Smooth muscle cell (in vitro differentiated cells): ENCODE data around the gene CDKAL1. TPM values are rescaled to one million over a fixed set of nuclear protein-coding genes. Genes with fewer than 3 reads are reported as not detected.

Experiments
- DNase-seq: peaks from one replicate; lab custom pipeline; 2025; ENCODE audit not compliant: unreplicated experiment; lab: John Stamatoyannopoulos, UW
- H2AFZ ChIP-seq: fragments of 200-600 bp; sonication (generic); 2 replicates; pipeline ENCODE4 v1.6.0; 2016; ENCODE audit warnings: antibody characterized with exemption, low read depth, mild to moderate bottlenecking
- H3F3A ChIP-seq: fragments of 200-600 bp; sonication (generic); 2 replicates; pipeline ENCODE4 v1.6.0; 2017; ENCODE audit warnings: antibody characterized with exemption, low read depth
- H3K27ac ChIP-seq: fragments of 200-600 bp; sonication (generic); 2 replicates; pipeline ENCODE4 v1.5.1; 2016; ENCODE audit warnings: low read depth, mild to moderate bottlenecking
- H3K27me3 ChIP-seq: fragments of 200-600 bp; sonication (generic); 2 replicates; pipeline ENCODE4 v1.6.1; 2016; ENCODE audit warnings: low read depth, mild to moderate bottlenecking
- H3K36me3 ChIP-seq: fragments of 200-600 bp; sonication (generic); 2 replicates; pipeline ENCODE4 v1.5.1; 2016; ENCODE audit warnings: low read depth
- H3K4me1 ChIP-seq: fragments of 200-600 bp; sonication (generic); 2 replicates; pipeline ENCODE4 v1.5.1; 2016; ENCODE audit warnings: low read depth
- H3K4me2 ChIP-seq: fragments of 200-600 bp; sonication (generic); 2 replicates; pipeline ENCODE4 v1.6.0; 2016; ENCODE audit warnings: mild to moderate bottlenecking
- H3K4me3 ChIP-seq: fragments of 200-600 bp; sonication (generic); 2 replicates; pipeline ENCODE4 v1.5.1; 2016; ENCODE audit warnings: mild to moderate bottlenecking
- H3K79me2 ChIP-seq: fragments of 200-600 bp; sonication (generic); 2 replicates; pipeline ENCODE4 v1.6.0; 2016; ENCODE audit warnings: low read depth, mild to moderate bottlenecking
- H3K9ac ChIP-seq: fragments of 200-600 bp; sonication (generic); 2 replicates; pipeline ENCODE4 v1.6.0; 2016; ENCODE audit warnings: low read depth
- H3K9me3 ChIP-seq: fragments of 200-600 bp; sonication (generic); replicated peaks from 2 replicates; pipeline ENCODE4 v1.5.1; 2016; ENCODE audit warnings: low read depth
- H4K20me1 ChIP-seq: fragments of 200-600 bp; sonication (generic); 2 replicates; pipeline ENCODE4 v1.6.0; 2016; ENCODE audit warnings: low read depth
- CTCF ChIP-seq: fragments of 200-600 bp; sonication (generic); IDR thresholded peaks from 2 replicates; pipeline ENCODE4 v1.5.1; 2017; ENCODE audit warnings: borderline replicate concordance, mild to moderate bottlenecking, antibody characterized with exemption; ENCODE audit not compliant: insufficient read depth, poor library complexity, severe bottlenecking
- WGBS: methylation state at CpG from one replicate; pipeline ENCODE4 v1.1.7; 2016; ENCODE audit warnings: low lambda C conversion rate; 5-methylcytosine and 5-hydroxymethylcytosine counted together
- polyA plus RNA-seq: library from polyadenylated mRNA; unstranded; fragments of >200 nt; fragmentation: Nextera tagmentation; extraction: Ambion mirVana; gene quantifications from 2 replicates; pipeline ENCODE4 v1.2.1, GENCODE V29; 2016
- total RNA-seq: library from RNA; depleted of rRNA; stranded (reverse); fragments of >200 nt; gene quantifications from 2 replicates; pipeline ENCODE4 v1.2.3, GENCODE V29; 2014

CDKAL1 gene
- total and polyA plus RNA-seq, 2 experiments from 2014 or later, result 16.5 to 16.6 TPM

DNA sequence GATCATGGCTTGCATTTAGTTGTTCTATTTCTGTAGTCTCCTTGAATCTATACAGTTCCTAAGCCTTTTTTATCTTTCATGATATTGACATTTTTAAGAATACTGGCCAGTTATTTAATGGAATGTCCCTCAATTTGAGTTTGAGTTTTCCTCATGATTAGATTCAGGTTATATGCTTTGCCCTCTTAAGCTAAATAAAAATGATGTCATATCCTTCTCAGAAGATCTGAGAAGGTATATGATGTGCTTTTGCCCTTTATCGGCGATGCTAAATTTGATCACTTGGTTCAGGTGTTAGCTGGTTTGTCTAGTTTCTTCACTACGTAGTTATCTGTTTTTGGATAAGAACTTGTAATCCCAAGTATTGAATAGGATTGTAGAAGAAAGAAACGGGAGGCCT, 549.5 kb downstream of the CDKAL1 start:
- Histone ChIP-seq H3K4me2 (no peak overlapping the region), H2AFZ (no peak overlapping the region), H3K36me3 (peaks cover 5% of the 10 kb centered on the region), H3K27ac (no peak overlapping the region), H3K27me3 (no peaks in the 10 kb centered on the region), H3K4me3 (no peak overlapping the region), H3K9me3 (no peaks in the 10 kb centered on the region), H3F3A (no peaks in the 10 kb centered on the region), H3K79me2 (no peaks in the 10 kb centered on the region), H3K4me1 (no peaks in the 10 kb centered on the region), H4K20me1 (no peaks in the 10 kb centered on the region), H3K9ac (no peak overlapping the region)
- WGBS, result 91% methylated on average over 4 of the region's 4 CpGs
- no peak for DNase-seq
- no peak for TF ChIP-seq CTCF

DNA sequence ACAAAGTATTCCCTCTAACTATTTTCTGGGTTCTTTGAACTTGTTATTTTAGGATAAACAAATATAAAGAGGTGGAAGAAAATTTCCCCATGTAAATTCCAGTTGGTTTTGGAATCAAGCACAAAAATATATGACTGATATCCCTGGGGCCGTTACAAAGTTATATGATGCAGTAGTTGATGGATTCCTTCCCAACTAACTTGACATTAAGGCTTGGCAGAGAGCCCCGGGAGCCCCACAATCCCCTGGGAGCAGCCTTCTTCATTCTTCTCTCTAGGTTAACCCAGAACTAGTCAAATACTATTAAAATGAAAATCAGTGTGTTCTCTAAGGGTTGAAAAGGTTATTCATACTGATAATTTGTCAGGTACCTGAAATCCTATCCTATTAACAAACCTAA, 550.4 kb downstream of the CDKAL1 start:
- Histone ChIP-seq H3K4me3 (no peak overlapping the region), H4K20me1 (no peaks in the 10 kb centered on the region), H2AFZ (no peak overlapping the region), H3K27me3 (no peaks in the 10 kb centered on the region), H3K4me2 (no peak overlapping the region), H3F3A (no peaks in the 10 kb centered on the region), H3K9me3 (no peaks in the 10 kb centered on the region), H3K27ac (no peak overlapping the region), H3K36me3 (peaks cover 5% of the 10 kb centered on the region), H3K9ac (no peak overlapping the region), H3K79me2 (no peaks in the 10 kb centered on the region), H3K4me1 (no peaks in the 10 kb centered on the region)
- TF ChIP-seq CTCF, result no peak
- no peak for DNase-seq
- WGBS, result 93% methylated on average over 2 of the region's 2 CpGs

- H3K4me3 ChIP-seq, result no peak overlapping the region
- H2AFZ ChIP-seq, result no peak overlapping the region
- no peak overlapping the region for H3K9ac ChIP-seq
- H3K4me2 ChIP-seq, result no peak overlapping the region
- H3K4me1 ChIP-seq, result no peaks in the 10 kb centered on the region
- peaks cover 5% of the 10 kb centered on the region for H3K36me3 ChIP-seq
- 90% methylated on average over 3 of the region's 3 CpGs for WGBS
- H4K20me1 ChIP-seq, result no peaks in the 10 kb centered on the region
- H3K27me3 ChIP-seq, result no peaks in the 10 kb centered on the region
- no peaks in the 10 kb centered on the region for H3K9me3 ChIP-seq
- H3K79me2 ChIP-seq, result no peaks in the 10 kb centered on the region
- H3F3A ChIP-seq, result no peaks in the 10 kb centered on the region
- H3K27ac ChIP-seq, result no peak overlapping the region
- TF ChIP-seq CTCF, result no peak
- DNase-seq, result no peak
Observed at GRCh38 chr6:21085211-21085610, 551.0 kb downstream of the CDKAL1 start.

GRCh38 chr6:21085643-21086042, 551.4 kb downstream of the CDKAL1 start:
- no peak for TF ChIP-seq CTCF
- Histone ChIP-seq H3K4me2 (no peak overlapping the region), H3K36me3 (peaks cover 5% of the 10 kb centered on the region), H2AFZ (no peak overlapping the region), H3K27me3 (no peaks in the 10 kb centered on the region), H3F3A (no peaks in the 10 kb centered on the region), H3K4me3 (no peak overlapping the region), H3K9ac (no peak overlapping the region), H3K27ac (no peak overlapping the region), H3K4me1 (no peaks in the 10 kb centered on the region), H4K20me1 (no peaks in the 10 kb centered on the region), H3K79me2 (no peaks in the 10 kb centered on the region), H3K9me3 (no peaks in the 10 kb centered on the region)
- 90% methylated on average over 3 of the region's 3 CpGs for WGBS
- no peak for DNase-seq
